ENCODE measurements around the gene ADRA2C.

Gene ADRA2C

DNA sequence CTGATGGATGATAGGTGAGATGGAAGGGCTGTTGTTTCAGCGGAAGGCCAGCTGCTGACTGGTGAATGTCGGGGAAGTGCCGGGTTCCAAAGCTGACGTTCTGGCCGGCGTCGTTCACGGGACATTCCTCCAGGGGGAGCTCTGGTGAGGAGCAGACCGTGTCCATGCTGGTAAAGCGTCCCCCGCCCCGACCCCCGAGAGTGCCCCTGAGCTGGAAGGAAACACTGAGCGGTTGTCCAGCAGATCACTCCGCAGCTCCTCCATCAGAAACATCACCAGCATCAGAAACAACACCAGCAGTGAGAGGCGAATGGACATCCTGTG lies 18.6 kb upstream of the ADRA2C start:
- Histone ChIP-seq H3K4me2 (ENCODE audit: low read length) (no peak overlapping the region), H3K27me3 (ENCODE audit: control insufficient read depth, low read length) (peaks cover 6% of the 10 kb centered on the region; the same call in 1 of the 2 replicates), H3K79me2 (ENCODE audit: control insufficient read depth, low read length) (no peaks in the 10 kb centered on the region), H3K4me3 (ENCODE audit: low read length) (no peak overlapping the region), H3K4me1 (ENCODE audit: control insufficient read depth, low read length) (no peaks in the 10 kb centered on the region), H3K9me2 (replicated peaks; ENCODE audit: control insufficient read depth, low read length) (no peaks in the 10 kb centered on the region), H3F3A (ENCODE audit: control insufficient read depth, insufficient read depth) (no peaks in the 10 kb centered on the region), H3K9me3 (ENCODE audit: control insufficient read depth, insufficient read depth, low read length) (peaks cover 5% of the 10 kb centered on the region; the same call in 1 of the 2 replicates), H4K20me1 (ENCODE audit: control insufficient read depth, insufficient read depth, low read depth, low read length) (no peaks in the 10 kb centered on the region), H3K36me3 (ENCODE audit: control insufficient read depth, low read length) (no peaks in the 10 kb centered on the region), H3K27ac (ENCODE audit: low read depth, low read length) (no peak overlapping the region)
- no peak for TF ChIP-seq EZH2phosphoT487 (IDR thresholded peaks at IDR 0.05; ENCODE audit: borderline replicate concordance, low read length)
- no peak for TF ChIP-seq CTCF (IDR thresholded peaks at IDR 0.05; ENCODE audit: low read depth, low read length, poor library complexity, severe bottlenecking)

DNA sequence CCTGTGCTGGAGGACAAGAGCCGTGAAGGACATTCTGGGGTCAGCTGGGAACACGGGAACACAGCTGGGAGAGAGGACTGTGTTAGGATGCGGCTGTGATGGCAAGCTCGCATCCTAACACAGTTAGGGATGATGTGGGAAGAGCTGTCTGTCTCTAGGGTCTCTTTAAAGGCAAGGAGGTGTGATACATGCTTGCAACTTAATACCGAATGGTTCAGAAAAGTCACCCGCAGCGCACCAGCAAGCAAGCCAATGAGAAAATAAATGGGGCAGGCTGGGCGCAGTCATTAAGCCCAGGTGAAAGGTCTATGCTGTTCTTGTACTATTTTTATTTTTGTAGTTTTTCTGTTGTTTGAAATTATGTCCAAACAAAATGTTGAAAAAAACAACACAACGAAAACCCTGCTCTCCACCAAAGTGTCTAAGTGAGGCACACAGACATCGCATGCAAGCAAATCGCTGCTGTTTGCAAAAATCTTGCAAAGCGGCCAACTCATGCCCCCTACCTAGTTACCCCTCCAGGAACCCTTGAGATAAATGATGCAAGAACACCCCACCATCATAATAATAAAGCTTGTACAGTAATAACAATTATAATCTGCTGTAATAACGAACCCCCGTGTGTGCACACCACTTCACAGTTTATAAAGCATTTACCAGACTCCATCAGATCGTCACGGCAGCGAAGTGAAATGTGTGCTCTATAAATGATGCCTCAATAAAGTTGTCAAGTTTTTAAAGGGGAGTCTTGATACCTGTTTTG lies 17.9 kb upstream of the ADRA2C start:
- Histone ChIP-seq H3F3A (ENCODE audit: control insufficient read depth, insufficient read depth) (no peaks in the 10 kb centered on the region), H3K79me2 (ENCODE audit: control insufficient read depth, low read length) (no peaks in the 10 kb centered on the region), H3K27me3 (ENCODE audit: control insufficient read depth, low read length) (peaks cover 6% of the 10 kb centered on the region), H3K27ac (ENCODE audit: low read depth, low read length) (no peak overlapping the region), H3K9me2 (replicated peaks; ENCODE audit: control insufficient read depth, low read length) (no peaks in the 10 kb centered on the region), H3K4me1 (ENCODE audit: control insufficient read depth, low read length) (no peaks in the 10 kb centered on the region), H3K4me3 (ENCODE audit: low read length) (no peak overlapping the region), H3K9me3 (ENCODE audit: control insufficient read depth, insufficient read depth, low read length) (no peaks in the 10 kb centered on the region), H3K4me2 (ENCODE audit: low read length) (no peak overlapping the region), H4K20me1 (ENCODE audit: control insufficient read depth, insufficient read depth, low read depth, low read length) (no peaks in the 10 kb centered on the region), H3K36me3 (ENCODE audit: control insufficient read depth, low read length) (no peaks in the 10 kb centered on the region)
- TF ChIP-seq EZH2phosphoT487 (IDR thresholded peaks at IDR 0.05; ENCODE audit: borderline replicate concordance, low read length) (no peak), CTCF (IDR thresholded peaks at IDR 0.05; ENCODE audit: low read depth, low read length, poor library complexity, severe bottlenecking) (no peak)

DNA sequence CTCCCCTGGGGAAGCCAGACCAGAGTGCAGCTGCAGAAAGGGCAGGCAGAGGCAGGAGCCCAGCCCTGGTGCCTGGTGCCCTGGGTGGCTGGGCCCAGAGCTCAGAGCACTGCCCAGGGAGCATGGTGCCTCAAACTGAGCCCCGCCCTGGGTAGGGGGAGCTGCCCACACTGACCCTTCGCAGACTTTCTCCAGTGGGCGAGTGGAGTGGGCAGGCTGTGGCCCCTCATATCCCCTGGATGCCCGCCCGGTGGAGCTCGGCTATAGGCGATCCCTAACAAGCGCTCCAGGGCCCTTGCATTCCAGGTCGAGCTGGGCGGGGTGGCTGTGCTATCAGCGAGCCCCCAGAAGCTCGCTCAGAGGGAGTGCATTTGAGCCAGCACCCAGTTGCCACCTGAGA lies 17.1 kb upstream of the ADRA2C start:
- Histone ChIP-seq H3K9me3 (ENCODE audit: control insufficient read depth, insufficient read depth, low read length) (no peaks in the 10 kb centered on the region), H3K27ac (ENCODE audit: low read depth, low read length) (no peak overlapping the region), H3K27me3 (ENCODE audit: control insufficient read depth, low read length) (peaks cover 10% of the 10 kb centered on the region), H3K9me2 (replicated peaks; ENCODE audit: control insufficient read depth, low read length) (no peaks in the 10 kb centered on the region), H3K36me3 (ENCODE audit: control insufficient read depth, low read length) (no peaks in the 10 kb centered on the region), H3K4me1 (ENCODE audit: control insufficient read depth, low read length) (no peaks in the 10 kb centered on the region), H3F3A (ENCODE audit: control insufficient read depth, insufficient read depth) (no peaks in the 10 kb centered on the region), H4K20me1 (ENCODE audit: control insufficient read depth, insufficient read depth, low read depth, low read length) (no peaks in the 10 kb centered on the region), H3K4me3 (ENCODE audit: low read length) (no peak overlapping the region), H3K4me2 (ENCODE audit: low read length) (no peak overlapping the region), H3K79me2 (ENCODE audit: control insufficient read depth, low read length) (no peaks in the 10 kb centered on the region)
- TF ChIP-seq CTCF (IDR thresholded peaks at IDR 0.05; ENCODE audit: low read depth, low read length, poor library complexity, severe bottlenecking) (no peak), EZH2phosphoT487 (IDR thresholded peaks at IDR 0.05; ENCODE audit: borderline replicate concordance, low read length) (no peak)
